SU-DHL-6 (cell line): Measurements from ENCODE around the gene TENM4.

Source experiments
- CTCF ChIP-seq: fragments of 200-600 bp; sonication (generic); IDR thresholded peaks from one replicate; pipeline ENCODE4 v1.5.1; 2017; ENCODE audit warnings: antibody characterized with exemption, mild to moderate bottlenecking, low read length, moderate library complexity; ENCODE audit not compliant: insufficient read depth, poor library complexity, severe bottlenecking
- EZH2phosphoT487 ChIP-seq: fragments of 200-600 bp; sonication (generic), shearing (Covaris generic); conservative IDR thresholded peaks from 2 replicates; pipeline ENCODE4 v1.6.1; 2018; ENCODE audit warnings: mild to moderate bottlenecking, antibody characterized with exemption, low read length, moderate library complexity, mixed read lengths

DNA sequence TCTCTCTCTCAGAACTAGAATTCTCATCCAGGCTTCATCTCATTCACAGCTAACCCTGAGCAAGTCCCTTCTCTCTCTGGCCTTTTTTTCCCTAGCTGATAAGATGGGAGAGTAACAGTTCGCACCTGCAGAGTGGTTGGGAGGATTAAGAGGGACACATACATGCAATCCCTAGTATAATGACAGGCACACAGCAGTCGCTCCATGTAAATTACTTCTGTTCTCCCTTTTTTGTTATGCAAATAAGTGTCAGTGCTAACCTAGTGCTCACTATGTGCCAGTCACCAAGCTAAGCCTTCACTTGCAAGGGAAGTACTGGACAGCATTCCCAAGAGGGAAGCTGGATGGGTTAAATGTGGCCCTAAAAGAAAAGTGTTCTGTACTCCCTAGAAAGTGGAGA is 63.4 kb downstream of the TENM4 start:
- no peak for TF ChIP-seq CTCF
- no peak for TF ChIP-seq EZH2phosphoT487
